Common myeloid progenitor, CD34-positive (primary cell): ENCODE data around the gene ACKR2.

Source experiments
- CTCF ChIA-PET: fragments of 350-600 bp; sonication (Branson Sonifier 250); formaldehyde crosslinking; loops from one replicate; lab custom pipeline; 2021; ENCODE audit warnings: antibody characterized with exemption; lab: Charles Lee
- POLR2A ChIA-PET: fragments of 350-600 bp; sonication (Branson Sonifier 250); formaldehyde crosslinking; loops from one replicate; lab custom pipeline; 2021; ENCODE audit warnings: antibody characterized with exemption; lab: Charles Lee
- DNase-seq, 3 donors: peaks; one replicate each; pipeline versions ENCODE4 v3.0.0 to v3.0.0-alpha.2; 2013
- H3K27ac ChIP-seq, 2 experiments: 1 replicate in 1 of 2; 2 replicates in 1 of 2; pipeline ENCODE4 v1.7.0; 2013; ENCODE audit warnings: inconsistent platforms in 2 of 2, low read length in 2 of 2, mild to moderate bottlenecking in 2 of 2, low read depth in 1 of 2, moderate library complexity in 1 of 2; ENCODE audit not compliant: severe bottlenecking in 2 of 2, insufficient read depth in 1 of 2, poor library complexity in 1 of 2
- H3K27me3 ChIP-seq, 5 experiments: replicated peaks in 2 of 5; 1 replicate in 3 of 5; 2 replicates in 2 of 5; pipeline versions ENCODE4 v1.6.1 to v1.7.0; 2013; ENCODE audit warnings: low read length in 4 of 5, mild to moderate bottlenecking in 2 of 5, moderate library complexity in 2 of 5, inconsistent platforms in 1 of 5; ENCODE audit not compliant: insufficient read depth in 5 of 5, control insufficient read depth in 4 of 5
- H3K36me3 ChIP-seq, 4 experiments: 1 replicate in 2 of 4; 2 replicates in 2 of 4; pipeline versions ENCODE4 v1.6.1 to v1.7.0; 2013; ENCODE audit warnings: low read length in 3 of 4, control low read depth in 1 of 4, mild to moderate bottlenecking in 1 of 4; ENCODE audit not compliant: control insufficient read depth in 4 of 4, insufficient read depth in 4 of 4
- H3K4me1 ChIP-seq, 4 experiments: 1 replicate in 3 of 4; 2 replicates in 1 of 4; pipeline versions ENCODE4 v1.6.1 to v1.7.1; 2013; ENCODE audit warnings: low read length in 3 of 4, mild to moderate bottlenecking in 3 of 4, control low read depth in 1 of 4, inconsistent platforms in 1 of 4, moderate library complexity in 1 of 4; ENCODE audit not compliant: control insufficient read depth in 4 of 4, insufficient read depth in 4 of 4; ENCODE audit errors: control extremely low read depth in 1 of 4
- H3K4me3 ChIP-seq, 7 experiments: 1 replicate in 4 of 7; 2 replicates in 3 of 7; pipeline versions ENCODE4 v1.5.1 to v1.7.0; 2013; ENCODE audit warnings: mild to moderate bottlenecking in 7 of 7, low read length in 6 of 7, moderate library complexity in 6 of 7, inconsistent platforms in 2 of 7, low read depth in 2 of 7, control low read depth in 1 of 7; ENCODE audit not compliant: insufficient read depth in 4 of 7, control insufficient read depth in 1 of 7; ENCODE audit errors: extremely low read depth in 1 of 7
- H3K9me3 ChIP-seq, 5 experiments: 1 replicate in 4 of 5; 2 replicates in 1 of 5; pipeline versions ENCODE4 v1.6.1 to v1.7.1; 2013; ENCODE audit warnings: low read length in 4 of 5, mild to moderate bottlenecking in 2 of 5, inconsistent platforms in 1 of 5, low read depth in 1 of 5, moderate library complexity in 1 of 5; ENCODE audit not compliant: control insufficient read depth in 4 of 5, insufficient read depth in 2 of 5; ENCODE audit errors: control extremely low read depth in 1 of 5
- WGBS: methylation state at CpG from one replicate; pipeline ENCODE4 v1.1.5; 2013; ENCODE audit not compliant: insufficient coverage; 5-methylcytosine and 5-hydroxymethylcytosine counted together

The ACKR2 gene

DNA sequence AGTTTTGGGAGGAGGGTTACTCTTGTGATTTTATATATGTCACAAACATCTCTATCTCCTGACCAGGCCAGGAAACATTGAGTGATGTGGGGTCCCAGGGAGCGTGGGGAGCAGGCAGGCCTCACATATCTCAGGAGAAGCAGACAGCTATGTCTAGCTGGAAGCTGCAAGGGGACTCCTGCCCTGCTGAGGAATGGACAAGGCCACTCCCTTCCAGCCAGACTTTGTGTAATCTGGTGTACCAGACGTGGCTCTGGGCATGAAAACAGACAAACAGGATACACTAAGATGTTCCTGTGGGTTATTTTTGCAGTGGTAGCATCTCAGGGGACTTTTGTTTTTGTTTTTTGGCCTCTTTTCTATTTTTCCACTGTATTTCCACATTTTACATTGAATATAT is 43.2 kb downstream of the ACKR2 start:
- peak in 2 of 3 donors; percentile 51 to 76 for DNase-seq
- Histone ChIP-seq H3K27me3 (peaks cover 0 to 4% (median 0%) of the 10 kb centered on the region in 5 experiments), H3K4me3 (no peak overlapping the region), H3K27ac (no peak overlapping the region), H3K4me1 (peaks cover 0 to 5% (median 5%) of the 10 kb centered on the region in 4 experiments), H3K36me3 (no peaks in the 10 kb centered on the region), H3K9me3 (no peaks in the 10 kb centered on the region)
- ChIA-PET CTCF (interaction anchor here (1.3 to 3.2 kb wide), 3 partner anchors 10 to 21 kb away, joined by 5 to 18 read pairs (median 6); no protein-coding TSS in a partner anchor), POLR2A (interaction anchor here (1.3 kb wide), 1 partner anchor 73 kb away, joined by 3 read pairs; no protein-coding TSS in a partner anchor)
- WGBS = 11% methylated on average over 1 of the region's 2 CpGs

DNA sequence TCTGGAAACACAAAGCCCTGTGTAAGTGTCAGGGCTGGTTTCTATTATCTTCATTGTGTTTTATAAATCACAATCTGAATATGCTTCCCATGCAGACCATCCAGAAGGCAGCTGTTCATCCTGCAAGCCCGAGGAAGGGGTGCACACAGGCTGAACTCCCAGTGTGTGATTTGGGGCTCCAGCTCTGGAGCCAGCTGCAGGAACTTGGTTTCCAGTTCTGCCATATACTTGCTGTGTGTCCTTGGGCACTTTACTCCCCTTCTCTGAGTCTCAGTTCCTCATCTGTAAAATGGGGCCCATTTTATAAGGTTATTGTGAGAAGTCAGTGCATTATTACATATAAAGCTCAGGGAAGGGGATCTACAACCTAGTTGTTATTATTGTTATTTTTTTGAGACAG is 43.8 kb downstream of the ACKR2 start:
- H3K36me3 ChIP-seq = no peaks in the 10 kb centered on the region
- H3K4me1 ChIP-seq = no peaks in the 10 kb centered on the region
- no peak overlapping the region for H3K27ac ChIP-seq
- POLR2A ChIA-PET = no interaction called here
- 100% methylated on average over 1 of the region's 1 CpG for WGBS
- CTCF ChIA-PET = interaction anchor here (1.3 to 3.2 kb wide), 3 partner anchors 10 to 22 kb away, joined by 5 to 18 read pairs (median 6); no protein-coding TSS in a partner anchor
- H3K4me3 ChIP-seq = no peak overlapping the region
- H3K9me3 ChIP-seq = no peaks in the 10 kb centered on the region
- H3K27me3 ChIP-seq = peaks cover 0 to 4% (median 0%) of the 10 kb centered on the region in 5 experiments
- DNase-seq = no peak

DNA sequence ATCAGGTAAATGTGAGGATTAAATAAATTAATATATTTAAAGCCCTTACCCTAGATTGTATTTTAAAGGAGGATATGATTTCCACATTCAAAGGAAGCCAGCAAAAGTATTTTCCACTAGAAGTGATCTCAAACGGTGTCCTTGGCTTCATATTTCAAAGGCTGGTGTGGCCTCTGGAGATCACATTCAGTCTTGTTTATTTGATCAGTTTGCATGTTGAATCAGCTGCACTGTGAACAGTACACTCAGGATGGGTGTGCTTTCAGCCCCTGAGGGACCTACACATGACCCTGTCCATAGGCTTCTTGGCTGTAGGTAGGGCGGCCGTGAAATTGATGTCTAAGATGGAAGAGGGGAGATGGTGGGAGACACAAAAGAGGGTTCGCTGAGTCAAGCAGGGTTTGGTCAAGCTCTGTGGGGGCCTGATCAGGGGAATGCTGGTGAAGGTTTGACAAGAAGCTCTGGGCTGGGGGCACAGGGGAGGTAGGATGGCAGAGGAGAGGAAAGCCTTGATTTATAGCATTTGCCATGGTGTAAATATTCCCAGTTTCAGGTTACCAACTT is 44.6 kb downstream of the ACKR2 start:
- H3K4me3 ChIP-seq = no peak overlapping the region
- no peaks in the 10 kb centered on the region for H3K4me1 ChIP-seq
- H3K9me3 ChIP-seq = no peaks in the 10 kb centered on the region
- CTCF ChIA-PET = interaction anchor here (3.2 kb wide), 1 partner anchor 14 kb away, joined by 18 read pairs; no protein-coding TSS in a partner anchor
- POLR2A ChIA-PET = no interaction called here
- DNase-seq = no peak
- H3K27ac ChIP-seq = no peak overlapping the region
- H3K36me3 ChIP-seq = no peaks in the 10 kb centered on the region
- WGBS = 96% methylated on average over 3 of the region's 4 CpGs
- H3K27me3 ChIP-seq = peaks cover 0 to 4% (median 0%) of the 10 kb centered on the region in 5 experiments

DNA sequence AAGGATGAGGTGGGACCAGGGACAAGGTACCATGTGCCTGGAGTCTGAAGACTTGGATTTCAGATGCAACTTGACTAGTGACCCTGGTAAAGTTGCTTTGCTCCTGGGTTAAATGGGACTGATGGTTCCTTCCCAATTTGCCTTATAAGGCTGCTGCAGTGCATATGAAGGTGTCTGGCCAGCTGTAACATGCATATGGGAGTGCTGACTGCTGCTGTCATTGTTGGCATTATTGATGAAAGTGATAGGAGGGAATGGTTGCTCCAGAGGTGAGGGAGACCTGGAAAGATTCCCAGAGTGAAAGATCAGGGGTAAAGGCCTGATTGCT is 45.9 kb downstream of the ACKR2 start:
- CTCF ChIA-PET = no interaction called here
- H3K9me3 ChIP-seq = no peaks in the 10 kb centered on the region

DNA sequence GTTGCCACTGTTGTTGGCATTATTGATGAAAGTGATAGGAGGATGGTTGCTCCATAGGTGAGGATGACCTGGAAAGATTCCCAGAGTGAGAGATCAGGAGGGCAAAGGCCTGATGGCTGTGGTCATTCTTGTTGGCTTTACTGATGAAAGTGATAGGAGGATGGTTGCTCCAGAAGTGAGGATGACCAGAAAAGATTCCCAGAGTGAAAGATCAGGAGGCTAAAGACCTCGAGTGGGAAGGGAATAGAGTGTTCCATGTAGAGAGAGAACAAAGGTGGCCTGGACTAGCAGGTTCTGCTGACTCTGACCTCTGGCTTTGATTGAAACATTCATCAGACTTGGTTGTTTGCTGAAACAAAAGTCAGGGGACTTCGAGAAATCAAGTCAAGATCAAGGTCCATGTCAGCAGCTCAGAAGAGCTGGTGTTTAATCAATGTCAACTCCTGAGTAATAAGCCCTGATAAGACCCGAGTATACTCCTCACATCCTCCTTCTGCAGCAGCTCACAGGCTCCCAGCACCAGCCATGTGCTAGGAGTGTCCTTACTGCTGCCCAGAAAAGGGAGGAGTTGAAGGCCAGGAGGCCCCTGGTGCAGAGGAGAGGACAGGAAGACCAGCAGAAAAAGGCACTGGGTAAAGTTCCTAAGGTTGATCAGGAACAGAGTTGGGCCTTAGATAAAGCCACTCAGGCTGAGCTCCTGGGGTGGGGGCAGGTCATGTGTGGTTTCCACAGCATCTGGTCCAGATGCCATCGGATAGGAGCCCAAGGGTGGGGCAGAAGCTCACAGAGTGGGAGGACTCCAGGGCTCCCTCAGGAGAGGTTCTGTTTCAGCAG is 46.5 kb downstream of the ACKR2 start:
- Histone ChIP-seq H3K27me3 (peaks cover 0 to 4% (median 0%) of the 10 kb centered on the region in 5 experiments), H3K36me3 (no peaks in the 10 kb centered on the region), H3K4me3 (no peak overlapping the region), H3K27ac (no peak overlapping the region), H3K4me1 (no peaks in the 10 kb centered on the region), H3K9me3 (no peaks in the 10 kb centered on the region)
- POLR2A ChIA-PET = no interaction called here
- DNase-seq = no peak
- CTCF ChIA-PET = interaction anchor here (0.7 to 1.3 kb wide), 3 partner anchors 16 to 24 kb away, joined by 3 to 4 read pairs (median 3); no protein-coding TSS in a partner anchor
- 92% methylated on average over 3 of the region's 4 CpGs for whole genome bisulfite sequencing

More for the DNA sequence above, 45.9 kb downstream of the ACKR2 start:
- Histone ChIP-seq H3K36me3 (no peaks in the 10 kb centered on the region), H3K27me3 (peaks cover 0 to 4% (median 0%) of the 10 kb centered on the region in 5 experiments), H3K27ac (no peak overlapping the region), H3K4me1 (no peaks in the 10 kb centered on the region), H3K4me3 (no peak overlapping the region)
- POLR2A ChIA-PET = no interaction called here
- DNase-seq = no peak

DNA sequence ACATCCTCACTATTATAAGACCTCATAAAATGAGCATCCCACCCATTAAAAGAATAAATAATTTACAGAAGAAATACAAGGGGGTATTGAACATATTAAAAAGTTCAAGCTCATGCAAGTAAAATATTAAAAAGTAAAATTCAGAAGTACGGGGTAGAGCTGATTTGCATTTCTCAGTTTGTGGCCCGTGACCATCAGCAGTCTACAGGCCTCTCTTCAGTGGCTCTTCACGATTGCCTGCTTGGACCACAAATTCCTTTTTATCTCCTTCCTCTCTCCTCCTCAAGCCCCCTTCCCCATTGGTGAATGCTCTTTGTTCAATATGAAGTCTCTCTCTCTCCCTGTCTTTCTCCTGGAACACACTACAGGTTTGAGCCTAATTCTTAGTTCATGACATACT is 47.3 kb downstream of the ACKR2 start:
- CTCF ChIA-PET = interaction anchor here (0.7 to 1.3 kb wide), 3 partner anchors 17 to 23 kb away, joined by 3 to 4 read pairs (median 3); no protein-coding TSS in a partner anchor
- POLR2A ChIA-PET = no interaction called here
- 100% methylated on average over 1 of the region's 3 CpGs for WGBS

More for the DNA sequence above, 47.3 kb downstream of the ACKR2 start:
- DNase-seq = no peak
- Histone ChIP-seq H3K36me3 (no peaks in the 10 kb centered on the region), H3K27me3 (peaks cover 0 to 4% (median 0%) of the 10 kb centered on the region in 5 experiments), H3K9me3 (no peaks in the 10 kb centered on the region), H3K4me3 (no peak overlapping the region), H3K27ac (no peak overlapping the region), H3K4me1 (no peaks in the 10 kb centered on the region)
